SH-SY5Y (cell line): ENCODE data around the gene PSMD9.

Experiments
- GATA2 ChIP-seq: IDR thresholded peaks from 2 replicates; pipeline ENCODE4 v1.6.1; 2011; ENCODE audit warnings: mild to moderate bottlenecking, low read depth, low read length
- GATA3 ChIP-seq: IDR thresholded peaks from 2 replicates; pipeline ENCODE4 v1.6.1; 2011; ENCODE audit warnings: low read depth, mild to moderate bottlenecking, low read length, moderate library complexity

DNA sequence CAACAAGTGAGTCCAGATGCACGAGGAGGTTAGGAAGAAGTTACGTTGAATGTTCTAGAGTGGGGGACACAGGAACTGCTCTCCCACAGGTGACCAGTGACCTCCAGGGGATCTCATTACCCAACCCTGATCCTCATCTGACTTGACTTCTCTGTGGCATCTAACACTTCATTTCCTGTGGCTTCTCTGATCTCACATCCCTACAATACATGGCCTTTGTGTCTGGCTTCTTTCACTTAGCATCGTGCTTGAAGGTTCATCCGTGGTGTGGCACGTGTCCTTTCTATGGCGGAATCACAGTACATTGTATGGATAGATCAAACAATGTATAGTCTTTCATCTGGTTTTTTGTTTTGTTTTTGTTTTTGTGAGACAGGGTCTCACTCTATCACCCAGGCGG is 49.1 kb downstream of the PSMD9 start:
- no peak for TF ChIP-seq GATA3
- no peak for TF ChIP-seq GATA2
